PC-3 (cell line): ENCODE measurements around the gene SUMO4.

Source experiments
- CTCF ChIP-seq: fragments of 300-600 bp; sonication (generic); conservative IDR thresholded peaks from 2 replicates; pipeline ENCODE4 v1.5.1; 2017; ENCODE audit warnings: antibody characterized with exemption, low read depth, mild to moderate bottlenecking, low read length
- EZH2 ChIP-seq: fragments of 300-600 bp; sonication (generic); IDR thresholded peaks from one replicate; pipeline ENCODE4 v1.6.1; 2017; ENCODE audit warnings: antibody characterized with exemption, mild to moderate bottlenecking, low read length; ENCODE audit not compliant: unreplicated experiment
- EZH2phosphoT487 ChIP-seq: fragments of 300-600 bp; sonication (generic); IDR thresholded peaks from 2 replicates; pipeline ENCODE4 v1.6.1; 2018; ENCODE audit warnings: mild to moderate bottlenecking, antibody characterized with exemption, low read length, borderline replicate concordance

- TF ChIP-seq CTCF = no peak
- no peak for TF ChIP-seq EZH2
- TF ChIP-seq EZH2phosphoT487 = no peak
Observed at GRCh38 chr6:149433881-149434280, 33.8 kb downstream of the SUMO4 start.
